GM19023 (cell line): Measurements from ENCODE around the gene AHRR.
"Not testable (repeated sequence)": the region's sequence is repeated elsewhere in the genome, so short reads cannot be mapped to it uniquely, and the experiment has no call there.

Experiments used
- ATAC-seq: cut with Tn5 transposase; IDR thresholded peaks from one replicate; pipeline ENCODE4 v1.9.1; 2021; ENCODE audit warnings: mild to moderate bottlenecking, moderate library complexity; ENCODE audit not compliant: unreplicated experiment

AHRR gene

DNA sequence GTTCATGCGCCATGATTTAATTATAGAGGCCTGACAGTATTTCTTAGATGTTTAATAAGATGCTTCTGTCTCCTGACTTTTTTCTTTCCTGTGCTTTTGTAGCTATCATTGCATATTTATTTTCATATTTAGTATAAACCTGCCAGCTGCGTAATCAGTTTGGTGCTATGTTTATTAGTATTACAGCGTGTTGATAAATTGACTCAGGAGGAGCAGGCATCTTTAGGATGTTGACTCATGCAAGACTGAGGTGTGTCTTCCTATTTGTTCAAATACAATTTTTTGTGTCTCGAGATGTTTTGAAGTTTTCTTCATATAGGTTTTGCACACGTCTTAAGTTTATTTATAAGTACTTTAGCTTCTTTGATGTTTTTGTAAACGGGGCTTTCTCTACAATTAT is 85.5 kb downstream of the AHRR start:
- ATAC-seq: no peak

DNA sequence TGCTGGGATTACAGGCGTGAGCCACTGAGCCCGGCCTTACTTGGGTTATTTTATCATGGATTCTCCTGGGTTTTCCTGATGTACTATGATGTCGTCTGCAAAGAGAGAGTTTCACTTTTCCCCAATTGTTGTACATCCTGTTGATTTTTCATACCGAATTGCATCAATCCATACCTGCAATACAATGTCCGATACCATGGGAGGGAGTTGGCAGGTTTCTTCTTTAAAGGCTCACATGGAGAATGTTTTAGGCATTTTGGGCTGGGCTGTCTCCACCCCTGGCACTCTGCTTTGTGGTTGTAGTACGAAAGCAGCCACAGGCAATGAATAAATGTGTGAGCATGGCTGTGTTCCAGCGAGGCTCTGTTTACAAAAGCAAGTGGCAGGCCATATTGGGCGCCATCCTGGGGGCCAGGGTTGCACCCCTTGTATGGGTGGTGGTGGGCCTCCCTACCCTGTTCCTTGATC is 86.3 kb downstream of the AHRR start:
- no peak for ATAC-seq

DNA sequence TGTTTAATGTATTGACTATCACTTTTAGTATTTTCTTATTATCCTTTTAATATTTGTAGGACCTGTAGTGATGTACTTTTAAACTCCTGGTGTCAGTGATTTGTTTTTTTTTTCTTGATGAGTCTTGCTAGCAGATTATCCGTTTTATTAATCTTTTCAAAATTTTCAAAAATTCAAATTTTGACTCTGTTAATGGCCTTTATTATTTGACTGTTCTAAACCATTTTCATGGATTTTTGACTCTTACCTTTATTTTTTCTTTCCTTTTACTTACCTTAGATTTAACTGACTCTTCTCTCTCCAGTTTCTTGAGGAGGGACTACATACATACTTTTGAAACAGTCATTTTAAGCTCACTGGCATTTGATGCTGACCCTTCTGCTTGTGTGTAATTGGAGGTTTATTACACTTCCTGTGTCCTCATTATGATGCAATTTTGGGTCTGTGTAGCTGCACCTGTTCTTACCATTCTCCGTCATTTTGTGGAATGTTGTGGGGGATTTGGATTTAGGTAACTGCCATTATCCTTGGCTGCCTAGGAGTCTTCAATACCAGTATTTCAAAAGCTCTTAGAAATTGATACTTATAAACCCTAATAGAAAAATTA is 89.5 kb downstream of the AHRR start:
- ATAC-seq: no peak

DNA sequence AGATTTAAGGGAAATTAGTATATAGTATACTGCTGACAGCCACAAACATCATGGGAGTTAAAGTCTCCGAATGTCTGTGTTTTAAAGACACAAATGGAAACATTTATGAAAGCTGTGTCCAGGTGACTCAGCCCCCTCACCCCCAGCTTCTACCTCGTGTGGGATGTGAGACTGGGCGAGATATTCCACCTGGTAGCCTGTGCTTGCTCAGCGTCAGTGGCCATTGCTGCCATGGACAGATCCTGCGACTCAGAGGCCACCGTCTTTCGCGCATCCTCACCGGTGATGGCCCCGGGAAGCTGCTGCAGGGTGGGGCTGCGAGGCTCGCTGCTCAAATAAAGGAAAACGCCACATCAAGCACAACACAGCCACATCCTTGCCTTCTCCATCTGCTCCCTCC is 90.2 kb downstream of the AHRR start:
- ATAC-seq: no peak

DNA sequence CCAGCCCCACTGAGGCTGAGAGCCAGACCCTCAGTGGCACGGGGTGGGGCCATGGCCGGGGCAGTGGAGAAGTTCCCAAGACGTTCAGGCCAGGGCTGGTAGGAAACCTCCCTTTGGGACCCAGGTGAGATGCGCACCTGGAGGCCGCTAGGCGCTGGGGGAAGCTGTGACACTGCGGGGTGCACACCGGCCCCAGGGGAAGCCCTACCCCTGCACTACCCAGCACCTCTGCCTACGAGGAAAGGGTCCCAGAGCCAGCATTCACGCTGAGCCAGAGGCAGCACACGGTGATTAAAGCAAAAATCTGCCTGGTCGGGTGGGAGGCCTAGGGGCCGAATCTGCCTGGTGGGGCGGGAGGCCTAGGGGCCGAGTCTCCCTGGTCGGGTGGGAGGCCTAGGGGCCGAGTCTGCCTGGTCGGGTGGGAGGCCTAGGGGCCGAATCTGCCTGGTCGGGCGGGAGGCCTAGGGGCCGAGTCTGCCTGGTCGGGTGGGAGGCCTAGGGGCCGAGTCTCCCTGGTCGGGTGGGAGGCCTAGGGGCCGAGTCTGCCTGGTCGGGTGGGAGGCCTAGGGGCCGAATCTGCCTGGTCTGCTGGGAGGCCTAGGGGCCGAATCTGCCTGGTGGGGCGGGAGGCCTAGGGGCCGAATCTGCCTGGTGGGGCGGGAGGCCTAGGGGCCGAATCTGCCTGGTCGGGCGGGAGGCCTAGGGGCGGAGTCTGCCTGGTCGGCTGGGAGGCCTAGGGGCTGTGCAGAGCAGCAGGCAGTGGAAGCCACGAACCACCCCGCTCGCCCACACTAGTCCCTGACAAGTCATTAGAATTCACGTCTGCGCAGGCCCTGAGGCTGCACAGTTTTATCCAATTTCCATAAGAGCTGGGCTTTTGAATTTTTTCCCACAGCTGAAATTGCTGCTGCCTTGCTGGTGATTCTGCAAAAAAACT is 93.7 kb downstream of the AHRR start:
- ATAC-seq: not testable (repeated sequence)

DNA sequence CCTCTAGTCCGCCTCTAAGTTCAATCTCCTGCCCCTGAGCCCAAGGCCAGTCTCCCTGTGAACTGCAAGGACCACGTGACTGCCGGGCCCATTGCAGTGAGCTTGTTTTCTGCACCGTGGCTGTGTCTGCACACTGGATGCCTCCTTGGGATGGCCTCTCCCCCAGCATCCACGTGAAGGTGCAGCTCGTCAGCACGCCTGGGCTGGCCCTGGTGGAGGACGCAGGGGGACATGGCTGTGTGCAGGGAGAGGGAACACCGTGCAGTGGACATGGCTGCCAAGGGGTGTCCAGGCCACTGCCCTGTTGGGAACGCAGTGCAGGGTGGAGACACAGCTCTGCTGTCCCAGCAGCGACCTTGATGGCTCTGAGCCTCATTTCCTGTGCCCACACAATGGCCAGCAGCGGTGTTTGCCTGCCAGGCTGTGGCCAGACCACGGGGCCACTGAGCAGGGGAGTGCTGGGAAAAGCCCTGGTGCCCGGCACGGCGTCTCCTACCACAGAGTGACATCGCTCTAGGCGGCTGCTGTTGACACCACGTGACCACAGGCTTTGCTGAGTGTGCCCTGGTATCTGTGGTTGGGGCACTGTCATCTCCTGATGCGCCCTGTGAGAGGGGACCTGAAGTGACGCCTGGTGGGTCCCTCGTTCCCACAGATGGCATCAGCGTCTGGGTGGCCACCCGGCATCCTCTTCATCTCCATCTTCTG is 94.6 kb downstream of the AHRR start:
- ATAC-seq: no peak

DNA sequence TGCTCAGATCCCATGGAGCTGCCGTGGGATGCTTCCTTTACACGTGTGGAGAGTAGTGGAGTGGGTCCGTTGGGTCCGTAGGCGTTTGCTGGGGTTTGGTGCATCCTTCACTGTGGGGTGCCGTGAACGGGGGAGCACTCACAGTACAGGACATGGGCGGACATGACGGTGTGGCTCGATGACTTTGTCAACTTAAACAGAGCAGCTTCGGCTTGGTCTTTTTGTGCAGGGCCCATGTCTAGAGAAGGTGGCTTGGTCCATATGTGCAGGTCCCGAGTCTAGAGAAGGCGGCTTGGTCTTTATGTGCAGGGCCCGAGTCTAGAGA is 95.1 kb downstream of the AHRR start:
- no peak for ATAC-seq

DNA sequence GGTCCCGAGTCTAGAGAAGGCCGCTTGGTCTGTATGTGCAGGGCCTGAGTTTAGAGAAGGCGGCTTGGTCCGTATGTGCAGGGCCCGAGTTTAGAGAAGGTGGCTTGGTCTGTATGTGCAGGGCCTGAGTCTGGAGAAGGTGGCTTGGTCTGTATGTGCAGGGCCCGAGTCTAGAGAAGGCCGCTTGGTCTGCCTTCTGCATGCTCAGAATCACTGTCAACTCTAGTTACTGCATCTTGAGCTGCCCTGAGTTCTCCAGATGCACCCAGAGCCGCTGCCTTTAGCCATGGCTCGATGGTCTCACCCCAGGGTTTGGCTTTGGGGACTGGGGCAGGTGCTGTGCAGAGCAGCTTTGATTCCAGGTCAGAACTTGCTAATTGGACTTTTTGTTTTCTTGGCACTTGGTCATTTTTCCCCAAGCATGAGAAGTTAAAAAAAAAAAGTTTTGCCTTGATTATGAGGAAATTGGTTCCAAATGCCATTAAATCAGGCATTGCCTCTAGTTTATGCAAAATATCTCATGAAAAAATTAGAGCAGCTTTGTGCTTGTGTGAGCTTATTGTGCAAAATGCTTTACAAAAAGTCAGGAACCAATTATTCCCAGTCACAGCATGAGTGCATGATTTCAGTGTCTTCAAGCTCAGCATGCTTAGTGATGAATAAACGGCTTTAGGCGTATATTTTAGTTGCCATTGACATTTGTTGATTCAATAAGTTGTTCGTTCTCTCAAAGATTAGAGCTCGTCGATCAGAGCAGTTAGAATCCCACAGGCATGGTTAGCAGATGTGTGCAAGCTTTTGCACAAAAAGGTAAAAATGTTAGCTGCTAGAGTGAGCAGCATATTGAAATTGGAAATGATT is 96.0 kb downstream of the AHRR start:
- no peak for ATAC-seq

DNA sequence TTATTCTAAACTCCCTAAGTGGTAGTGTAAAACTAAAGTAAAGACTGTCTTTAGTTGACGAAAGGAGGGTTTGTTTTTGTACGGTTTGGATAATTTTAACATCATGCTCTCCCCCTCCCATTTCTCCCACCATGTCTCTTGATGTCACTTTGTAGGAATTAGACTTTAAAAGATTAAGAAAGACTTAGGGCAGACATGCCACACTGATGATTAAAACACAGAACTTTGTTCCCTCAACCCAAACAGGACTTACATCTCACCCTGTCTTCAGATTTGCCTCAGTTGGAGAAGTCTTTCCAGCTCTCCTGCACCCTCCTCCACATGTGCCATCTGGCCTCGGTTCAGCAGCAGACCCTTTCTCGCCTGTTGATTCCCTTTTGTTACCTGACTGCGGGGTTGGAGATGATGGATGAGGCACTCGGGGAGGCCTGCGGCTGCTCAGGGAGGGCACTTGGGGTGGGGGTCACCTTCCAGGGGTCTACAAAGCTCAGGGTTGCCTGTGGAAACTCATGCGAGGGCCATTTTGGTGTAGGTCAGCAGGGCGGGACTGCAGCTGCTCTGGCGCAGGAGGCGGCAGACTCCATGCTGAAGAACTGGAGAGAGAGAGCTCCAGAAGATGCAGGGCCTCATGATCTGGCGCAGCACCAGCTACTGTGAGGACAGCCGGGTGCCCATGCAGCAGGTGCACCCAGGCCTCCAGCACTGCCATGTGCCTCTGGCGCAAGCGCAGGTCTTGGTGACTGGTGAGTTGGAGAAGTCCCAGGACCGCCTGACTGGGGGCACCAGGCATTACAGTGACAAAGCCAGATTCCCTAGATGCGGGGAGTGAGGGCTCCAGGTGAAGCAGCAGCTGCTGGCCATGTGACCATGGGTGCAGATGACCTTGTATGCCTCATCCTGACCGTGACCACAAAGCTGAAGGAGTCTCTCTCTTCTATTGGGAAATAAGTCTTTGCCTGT is 96.9 kb downstream of the AHRR start:
- ATAC-seq: no peak

DNA sequence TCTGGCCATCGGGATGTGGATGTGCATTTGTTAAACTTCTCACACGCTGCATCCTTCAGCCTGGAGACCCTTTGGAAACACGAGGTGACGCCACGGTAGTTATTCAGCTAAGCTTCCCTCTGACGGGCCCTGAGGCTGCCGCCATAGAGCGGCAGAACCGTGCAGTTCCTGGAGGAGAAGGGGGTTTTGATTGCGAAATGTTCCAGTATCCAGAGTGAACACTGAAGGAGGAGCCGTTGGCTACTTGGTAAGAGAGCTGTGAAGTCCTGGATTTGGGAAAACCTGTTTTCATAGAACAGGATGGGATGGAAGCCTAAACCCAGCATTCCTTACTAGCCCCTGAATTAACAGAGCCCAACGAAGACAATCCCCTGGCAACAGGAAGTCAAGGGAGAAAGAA is 98.5 kb downstream of the AHRR start:
- ATAC-seq: no peak

DNA sequence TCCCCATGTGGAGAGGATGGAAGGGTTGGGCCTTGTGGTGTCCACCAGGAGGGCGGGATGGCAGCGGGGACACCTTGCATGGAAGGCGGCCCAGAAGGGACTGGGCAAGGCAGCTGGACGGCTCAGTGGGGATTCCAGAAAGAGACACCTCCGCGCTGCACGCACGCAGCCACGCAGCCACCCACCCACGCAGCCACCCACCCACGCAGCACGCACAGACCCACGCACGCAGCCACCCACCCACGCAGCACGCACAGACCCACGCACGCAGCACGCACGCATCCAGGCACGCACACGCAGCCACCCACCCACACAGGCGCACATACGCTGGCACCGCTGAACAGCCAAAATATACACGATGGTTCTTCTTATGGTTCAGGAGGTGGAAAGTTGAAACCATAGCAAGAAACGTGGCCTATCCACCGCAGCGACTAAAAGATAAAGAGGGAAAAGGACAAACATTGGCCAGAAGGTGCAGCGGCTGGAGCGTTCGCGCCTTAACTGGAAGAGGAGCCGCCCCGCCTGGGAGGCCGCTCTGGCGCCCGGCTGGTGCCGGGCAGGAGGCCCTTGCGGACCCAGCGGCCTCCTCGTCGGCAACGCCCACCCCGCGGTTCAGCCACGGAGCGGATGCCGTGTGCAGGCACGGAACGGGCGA is 99.2 kb downstream of the AHRR start:
- ATAC-seq: no peak

DNA sequence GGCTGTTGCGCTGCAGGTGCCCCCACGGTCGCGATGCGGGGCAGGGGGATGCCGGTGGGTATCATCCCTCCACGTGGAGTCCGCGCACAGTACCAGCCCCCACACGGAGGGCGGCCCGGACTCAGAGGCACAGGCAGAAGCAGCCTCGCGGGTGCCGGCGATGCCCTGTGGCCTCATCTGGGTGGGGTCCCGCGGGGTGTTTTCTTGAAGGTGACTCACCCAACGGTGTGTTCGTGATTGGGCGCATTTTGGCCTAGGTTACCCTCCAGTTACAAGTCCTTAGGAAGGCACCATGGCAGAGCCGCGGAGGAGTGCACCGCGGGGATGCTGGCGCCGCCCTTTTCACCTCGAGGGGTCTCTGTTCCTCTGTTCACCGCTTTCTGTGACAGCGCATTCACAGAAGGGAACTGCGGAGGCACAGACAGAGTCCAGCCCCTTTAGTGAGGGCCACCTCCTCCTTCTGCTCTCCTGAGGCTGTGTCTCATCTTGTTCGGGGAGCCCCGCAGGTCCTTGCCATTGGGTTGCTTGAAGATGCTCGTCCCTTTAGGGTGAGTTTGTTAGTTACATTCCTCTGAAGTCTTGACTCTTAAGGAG is 99.9 kb downstream of the AHRR start:
- ATAC-seq: no peak

DNA sequence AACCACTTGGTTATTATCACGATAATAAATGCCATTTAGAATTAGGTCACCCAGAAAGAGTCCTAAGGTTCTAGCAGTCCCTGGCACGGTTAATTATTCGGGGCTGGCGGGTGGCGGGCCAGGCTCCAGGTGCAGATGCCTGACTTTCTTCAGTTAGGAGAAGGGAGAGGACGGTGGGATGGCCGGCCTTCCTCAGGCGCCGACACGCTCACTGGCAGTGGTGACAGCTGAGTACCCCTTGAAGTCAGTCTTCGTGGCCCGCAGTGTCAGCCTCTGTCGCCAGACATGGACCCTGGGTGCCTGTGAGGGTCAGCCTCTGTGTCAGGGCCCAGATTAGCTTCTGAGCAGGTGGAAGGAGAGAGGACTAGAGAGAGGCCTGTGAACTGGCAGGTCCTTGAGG is 100.4 kb downstream of the AHRR start:
- ATAC-seq: no peak

DNA sequence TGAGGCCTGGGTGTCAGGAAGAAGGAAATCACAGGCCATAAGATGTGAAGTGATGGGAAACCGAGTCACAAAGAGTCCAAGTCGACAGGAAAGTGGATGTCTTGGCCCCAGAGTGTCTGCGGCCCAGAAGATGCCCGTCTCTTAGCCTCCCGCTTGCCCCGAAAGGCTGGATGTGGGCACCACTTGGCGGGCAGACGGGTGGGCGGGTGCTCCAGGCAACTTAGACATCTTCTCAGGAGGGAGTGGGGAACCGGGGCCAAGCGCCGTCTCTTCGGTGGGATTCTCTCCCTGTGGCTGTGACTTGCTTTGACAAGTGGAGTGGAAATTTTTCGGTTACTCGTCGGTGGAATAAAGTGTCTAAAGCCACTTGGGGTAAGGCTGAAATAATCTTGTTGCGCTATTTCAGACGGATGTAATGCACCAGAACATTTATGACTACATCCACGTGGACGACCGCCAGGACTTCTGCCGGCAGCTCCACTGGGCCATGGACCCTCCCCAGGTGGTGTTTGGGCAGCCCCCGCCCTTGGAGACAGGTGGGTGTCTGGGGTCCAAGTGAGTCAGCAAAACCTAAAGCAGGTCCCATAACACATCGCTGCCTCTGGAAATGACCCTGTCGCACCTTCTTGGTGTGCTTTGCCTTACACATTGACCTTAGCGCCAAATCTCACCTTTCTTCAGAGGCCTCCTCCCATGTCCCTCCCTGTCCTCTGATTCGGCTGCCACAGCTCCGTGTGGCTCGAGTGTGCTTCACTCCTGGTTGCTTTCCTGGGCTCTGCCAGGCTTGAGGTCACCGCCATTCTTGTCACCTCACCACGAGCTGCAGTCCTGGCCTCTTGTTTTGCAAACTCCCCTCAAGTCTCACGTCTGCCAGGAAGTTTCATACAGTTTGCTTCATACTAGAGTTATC is 101.1 kb downstream of the AHRR start:
- no peak for ATAC-seq

DNA sequence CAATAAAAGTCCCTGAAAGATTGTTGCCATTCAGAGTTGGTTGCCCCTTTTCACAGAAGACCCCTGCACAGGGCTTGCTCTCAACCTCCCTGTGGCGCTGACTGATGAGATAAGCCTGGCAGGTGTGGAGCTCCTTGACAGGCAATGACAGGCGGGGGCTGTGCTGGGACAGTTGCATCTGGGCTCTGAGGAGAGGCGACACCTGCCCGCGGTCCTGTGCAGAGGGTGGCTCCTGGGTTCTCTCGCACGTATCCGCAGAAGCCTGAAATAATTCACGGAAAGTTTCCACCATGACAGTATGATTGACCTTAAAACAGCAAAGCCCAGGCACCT is 101.7 kb downstream of the AHRR start:
- ATAC-seq: no peak

DNA sequence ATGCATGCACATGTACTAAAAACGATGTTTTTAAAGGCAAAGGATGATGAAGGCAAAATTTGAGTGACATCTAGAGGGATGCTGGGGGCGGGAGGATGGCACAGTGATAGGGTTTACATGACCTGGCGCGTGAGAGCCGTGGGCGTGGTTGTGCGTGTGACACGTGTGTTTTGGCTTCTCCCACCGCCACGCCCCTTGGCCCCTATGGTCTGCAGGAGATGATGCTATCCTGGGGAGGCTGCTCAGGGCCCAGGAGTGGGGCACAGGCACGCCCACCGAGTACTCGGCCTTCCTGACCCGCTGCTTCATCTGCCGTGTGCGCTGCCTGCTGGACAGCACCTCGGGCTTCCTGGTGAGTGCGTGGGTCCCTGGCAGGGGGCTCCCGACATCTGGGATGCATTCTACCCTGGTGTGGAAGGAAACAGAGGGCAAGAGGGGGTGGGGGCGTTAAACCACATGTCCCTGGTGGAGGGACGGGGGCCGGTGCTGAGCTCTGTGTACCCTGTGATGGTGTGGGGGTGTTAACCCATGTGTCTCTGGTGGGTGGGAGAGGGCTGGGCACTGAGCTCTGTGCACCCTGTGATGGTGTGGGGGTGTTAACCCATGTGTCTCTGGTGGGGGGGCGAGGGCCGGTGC is 102.2 kb downstream of the AHRR start:
- ATAC-seq: no peak

DNA sequence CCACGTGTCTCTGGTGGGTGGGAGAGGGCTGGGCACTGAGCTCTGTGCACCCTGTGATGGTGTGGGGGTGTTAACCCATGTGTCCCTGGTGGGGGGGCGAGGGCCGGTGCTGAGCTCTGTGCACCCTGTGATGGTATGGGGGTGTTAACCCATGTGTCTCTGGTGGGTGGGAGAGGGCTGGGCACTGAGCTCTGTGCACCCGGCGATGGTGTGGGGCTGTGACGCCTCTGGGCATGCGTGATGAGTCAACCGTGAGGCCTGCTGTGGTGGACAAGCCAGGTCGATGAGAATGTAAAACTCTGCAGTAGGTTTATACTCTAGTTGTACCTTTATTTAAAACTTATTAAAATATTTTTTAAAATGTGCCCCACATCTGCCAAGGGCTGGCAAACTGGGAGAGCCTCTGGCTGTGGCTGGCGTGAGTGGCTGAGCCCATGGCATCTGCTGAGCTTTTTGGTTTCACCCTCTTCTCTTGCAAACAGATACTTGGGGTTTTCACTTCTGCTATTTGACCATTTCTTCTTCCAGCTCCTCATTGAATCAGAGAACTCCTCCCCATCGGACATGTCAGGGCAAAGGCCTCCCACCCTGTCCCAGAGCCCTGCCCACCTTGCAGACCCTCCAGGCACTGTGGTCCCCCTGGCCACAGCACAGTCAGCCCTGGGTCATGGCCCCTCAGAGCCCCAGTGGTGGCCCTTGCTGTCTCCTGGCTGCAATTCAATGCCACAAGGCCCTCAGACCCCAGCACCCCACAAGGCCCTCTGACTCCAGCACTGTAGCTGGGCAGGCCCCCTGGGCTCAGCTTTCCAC is 103.0 kb downstream of the AHRR start:
- ATAC-seq: peak; percentile 85
